ENCODE measurements around the gene TLR6. TPM values are rescaled to one million over a fixed set of nuclear protein-coding genes. Genes with fewer than 3 reads are reported as not detected.

Gene TLR6
- polyA plus RNA-seq, 1 experiment = 3.7 TPM

- no peaks in the 10 kb centered on the region for H3K27me3 ChIP-seq (ENCODE audit: control insufficient read depth, insufficient read depth, low read length)
- no peak for DNase-seq (ENCODE audit: low read depth, low spot score)
- TF ChIP-seq, protein P1, sequence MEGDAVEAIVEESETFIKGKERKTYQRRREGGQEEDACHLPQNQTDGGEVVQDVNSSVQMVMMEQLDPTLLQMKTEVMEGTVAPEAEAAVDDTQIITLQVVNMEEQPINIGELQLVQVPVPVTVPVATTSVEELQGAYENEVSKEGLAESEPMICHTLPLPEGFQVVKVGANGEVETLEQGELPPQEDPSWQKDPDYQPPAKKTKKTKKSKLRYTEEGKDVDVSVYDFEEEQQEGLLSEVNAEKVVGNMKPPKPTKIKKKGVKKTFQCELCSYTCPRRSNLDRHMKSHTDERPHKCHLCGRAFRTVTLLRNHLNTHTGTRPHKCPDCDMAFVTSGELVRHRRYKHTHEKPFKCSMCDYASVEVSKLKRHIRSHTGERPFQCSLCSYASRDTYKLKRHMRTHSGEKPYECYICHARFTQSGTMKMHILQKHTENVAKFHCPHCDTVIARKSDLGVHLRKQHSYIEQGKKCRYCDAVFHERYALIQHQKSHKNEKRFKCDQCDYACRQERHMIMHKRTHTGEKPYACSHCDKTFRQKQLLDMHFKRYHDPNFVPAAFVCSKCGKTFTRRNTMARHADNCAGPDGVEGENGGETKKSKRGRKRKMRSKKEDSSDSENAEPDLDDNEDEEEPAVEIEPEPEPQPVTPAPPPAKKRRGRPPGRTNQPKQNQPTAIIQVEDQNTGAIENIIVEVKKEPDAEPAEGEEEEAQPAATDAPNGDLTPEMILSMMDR (IDR thresholded peaks at IDR 0.05; ENCODE audit: low read depth, low read length) = no peak
- H3K4me3 ChIP-seq (ENCODE audit: low read depth, low read length) = no peak overlapping the region
- ChIA-PET CTCF (interaction anchor here (1.4 kb wide), 1 partner anchor 10 kb away, joined by 8 read pairs; no protein-coding TSS in a partner anchor), POLR2A (no interaction called here)
- H3K27ac ChIP-seq (ENCODE audit: low read depth, low read length) = no peak overlapping the region
- peaks cover 6% of the 10 kb centered on the region; the same call in 1 of the 2 replicates for H3K9me3 ChIP-seq (ENCODE audit: control insufficient read depth, insufficient read depth, low read length)
Measured at GRCh38 chr4:38865445-38865844, 8.8 kb upstream of the TLR6 start.

DNA sequence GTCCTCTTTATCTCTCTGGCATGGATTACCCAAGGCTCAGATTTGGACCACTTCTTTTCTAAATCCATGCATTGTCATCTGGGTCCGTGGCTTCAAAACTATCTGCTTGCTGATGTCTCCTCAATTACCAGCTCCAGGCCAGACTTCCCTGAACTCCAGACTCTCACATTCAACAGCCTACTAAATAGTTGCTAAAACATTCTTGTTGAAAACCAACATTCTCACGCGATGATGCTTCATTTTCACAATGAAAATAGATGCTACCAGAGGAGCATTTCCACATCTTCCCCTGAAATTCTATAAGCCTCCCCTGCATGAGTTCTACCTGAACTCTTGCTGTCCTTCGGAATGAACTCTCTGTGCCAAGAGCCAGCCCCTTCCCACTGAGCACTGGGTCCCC is 5.2 kb upstream of the TLR6 start:
- H3K27me3 ChIP-seq (ENCODE audit: control insufficient read depth, insufficient read depth, low read length) = no peaks in the 10 kb centered on the region
- H3K27ac ChIP-seq (ENCODE audit: low read depth, low read length) = no peak overlapping the region
- ChIA-PET POLR2A (no interaction called here), CTCF (interaction anchor here (2.1 kb wide), 1 partner anchor 102 kb away, joined by 21 read pairs; no protein-coding TSS in a partner anchor)
- H3K9me3 ChIP-seq (ENCODE audit: control insufficient read depth, insufficient read depth, low read length) = no peaks in the 10 kb centered on the region
- H3K4me3 ChIP-seq (ENCODE audit: low read depth, low read length) = no peak overlapping the region
- TF ChIP-seq, protein P1 (IDR thresholded peaks at IDR 0.05; ENCODE audit: low read depth, low read length) = no peak
- no peak for DNase-seq (ENCODE audit: low read depth, low spot score)

DNA sequence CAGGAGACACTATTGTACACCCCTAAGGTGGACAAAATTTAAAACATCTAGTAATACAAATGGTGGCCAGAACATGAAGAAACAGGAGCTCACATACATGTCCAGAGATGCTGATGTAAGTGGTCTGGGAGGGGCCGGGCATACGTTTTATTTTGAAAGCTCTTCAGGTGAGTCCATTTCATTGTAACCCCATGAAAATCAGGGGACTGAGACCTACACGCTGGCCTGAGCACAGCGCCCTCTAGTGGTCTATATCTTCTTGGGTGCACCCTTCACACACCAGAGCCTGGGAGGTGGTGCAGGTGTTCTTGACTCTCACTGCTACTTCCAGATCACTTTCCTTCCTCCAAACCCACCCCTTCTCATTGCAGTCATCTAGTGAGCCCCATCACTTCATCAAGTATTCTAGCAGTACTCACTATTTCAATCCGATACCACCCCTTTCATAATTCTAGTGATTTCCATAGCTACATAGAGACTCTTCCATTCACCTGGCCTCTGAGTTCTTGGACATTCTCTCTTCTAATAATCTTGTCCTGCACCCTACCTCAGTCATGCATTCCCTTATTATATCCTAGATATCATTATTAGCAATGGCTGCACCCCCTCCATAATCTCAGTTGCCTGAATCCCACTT is 4.3 kb upstream of the TLR6 start:
- ChIA-PET CTCF (interaction anchor here (0.6 to 2.1 kb wide), 21 partner anchors 8 to 273 kb away, joined by 3 to 21 read pairs (median 3); partner anchors contain the start of gene TLR10), POLR2A (interaction anchor here (1.0 kb wide), 1 partner anchor 13 kb away, joined by 3 read pairs; no protein-coding TSS in a partner anchor)
- no peak overlapping the region for H3K27ac ChIP-seq (ENCODE audit: low read depth, low read length)
- TF ChIP-seq, protein P1 (IDR thresholded peaks at IDR 0.05; ENCODE audit: low read depth, low read length) = peak; percentile 76
- H3K4me3 ChIP-seq (ENCODE audit: low read depth, low read length) = no peak overlapping the region
- H3K27me3 ChIP-seq (ENCODE audit: control insufficient read depth, insufficient read depth, low read length) = no peaks in the 10 kb centered on the region
- H3K9me3 ChIP-seq (ENCODE audit: control insufficient read depth, insufficient read depth, low read length) = no peaks in the 10 kb centered on the region
- DNase-seq (ENCODE audit: low read depth, low spot score) = no peak

DNA sequence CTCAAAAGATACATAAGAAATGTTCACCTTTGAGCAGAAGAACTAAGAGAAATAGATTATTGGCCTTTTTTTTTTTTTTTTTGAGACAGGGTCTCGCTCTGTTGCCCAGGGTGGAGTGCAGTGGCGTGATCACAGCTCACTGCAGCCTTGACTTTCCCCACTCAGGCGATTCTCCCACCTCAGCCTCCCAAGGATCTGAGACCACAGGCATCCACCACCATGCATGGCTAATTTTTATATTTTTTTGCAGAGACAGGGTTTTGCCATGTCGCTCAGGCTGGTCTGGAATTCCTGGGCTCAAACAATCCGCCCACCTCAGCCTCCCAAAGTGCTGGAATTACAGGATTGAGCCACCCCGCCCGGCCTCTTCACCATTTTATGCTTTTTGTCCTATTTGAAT is 2.9 kb upstream of the TLR6 start:
- H3K27me3 ChIP-seq (ENCODE audit: control insufficient read depth, insufficient read depth, low read length) = no peaks in the 10 kb centered on the region
- TF ChIP-seq, protein P1 (IDR thresholded peaks at IDR 0.05; ENCODE audit: low read depth, low read length) = no peak
- POLR2A ChIA-PET = no interaction called here
- CTCF ChIA-PET = interaction anchor here (0.9 to 1.5 kb wide), 2 partner anchors 56 to 77 kb away, joined by 3 read pairs; partner anchors contain the start of gene TLR10
- DNase-seq (ENCODE audit: low read depth, low spot score) = no peak
- H3K9me3 ChIP-seq (ENCODE audit: control insufficient read depth, insufficient read depth, low read length) = no peaks in the 10 kb centered on the region
- no peak overlapping the region for H3K4me3 ChIP-seq (ENCODE audit: low read depth, low read length)
- no peak overlapping the region for H3K27ac ChIP-seq (ENCODE audit: low read depth, low read length)

GRCh38 chr4:38858097-38858420 is 1.4 kb upstream of the TLR6 start:
- no peak overlapping the region for H3K4me3 ChIP-seq (ENCODE audit: low read depth, low read length)
- ChIA-PET CTCF (interaction anchor here (1.5 kb wide), 1 partner anchor 55 kb away, joined by 3 read pairs; no protein-coding TSS in a partner anchor), POLR2A (no interaction called here)
- no peaks in the 10 kb centered on the region for H3K9me3 ChIP-seq (ENCODE audit: control insufficient read depth, insufficient read depth, low read length)
- TF ChIP-seq, protein P1 (IDR thresholded peaks at IDR 0.05; ENCODE audit: low read depth, low read length) = no peak
- H3K27ac ChIP-seq (ENCODE audit: low read depth, low read length) = peak overlapping the region; percentile 94
- no peak for DNase-seq (ENCODE audit: low read depth, low spot score)
- no peaks in the 10 kb centered on the region for H3K27me3 ChIP-seq (ENCODE audit: control insufficient read depth, insufficient read depth, low read length)
